ENCODE measurements around the gene MSI2.
A peak's percentile ranks its signal among the peaks of the same experiment; 100 is the strongest.

MSI2 gene

DNA sequence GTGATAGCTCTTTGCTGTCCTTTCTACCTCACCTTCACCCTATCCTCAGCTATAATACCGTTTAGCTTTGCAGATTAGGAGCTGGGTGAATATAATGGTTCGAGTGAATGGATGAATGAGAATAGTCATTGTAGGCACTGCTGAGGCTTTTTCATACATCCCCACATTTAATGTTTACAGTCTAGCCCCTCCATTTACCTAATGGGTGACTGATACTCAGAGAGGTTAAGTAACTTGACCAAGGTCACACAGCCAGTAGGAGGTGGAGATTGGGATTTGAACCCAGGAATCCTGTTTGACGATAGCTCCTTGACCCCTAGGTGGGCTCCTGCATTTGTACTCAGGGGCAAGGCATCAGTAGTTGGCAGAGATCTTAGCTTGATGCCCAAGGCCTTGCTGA lies 293.1 kb downstream of the MSI2 start:
- TF ChIP-seq BHLHE40 (IDR thresholded peaks at IDR 0.05; ENCODE audit: borderline replicate concordance) = no peak
- no peak for TF ChIP-seq HDGF (IDR thresholded peaks at IDR 0.05; ENCODE audit: borderline replicate concordance)
- TF ChIP-seq L3MBTL2 (conservative IDR thresholded peaks at IDR 0.05) = no peak
- no peak for TF ChIP-seq SP1 (IDR thresholded peaks at IDR 0.05)
- TF ChIP-seq NFRKB (IDR thresholded peaks at IDR 0.05) = no peak
- no peak for TF ChIP-seq FOXA1 (IDR thresholded peaks at IDR 0.05)
- TF ChIP-seq CTBP1 (IDR thresholded peaks at IDR 0.05; ENCODE audit: borderline replicate concordance) = no peak
- no peak for TF ChIP-seq FOXM1 (IDR thresholded peaks at IDR 0.05; ENCODE audit: borderline replicate concordance)
- no peak for TF ChIP-seq ARNT (IDR thresholded peaks at IDR 0.05)
- no peak for TF ChIP-seq ELF4 (IDR thresholded peaks at IDR 0.05)
- no peak for TF ChIP-seq LEF1 (IDR thresholded peaks at IDR 0.05; ENCODE audit: borderline replicate concordance)
- TF ChIP-seq ZNF384 (IDR thresholded peaks at IDR 0.05) = no peak
- TF ChIP-seq SUZ12 (IDR thresholded peaks at IDR 0.05) = no peak
- TF ChIP-seq PKNOX1 (IDR thresholded peaks at IDR 0.05) = no peak
- TF ChIP-seq TARDBP (IDR thresholded peaks at IDR 0.05) = no peak
- no peak for TF ChIP-seq FOXK2 (IDR thresholded peaks at IDR 0.05)
- CTCF ChIA-PET = interaction anchor here (0.9 to 1.8 kb wide), 4 partner anchors 48 to 306 kb away, joined by 3 to 5 read pairs (median 4); no protein-coding TSS in a partner anchor
- POLR2A ChIA-PET = no interaction called here
- DNase-seq (ENCODE audit: extremely low spot score) = no peak

DNA sequence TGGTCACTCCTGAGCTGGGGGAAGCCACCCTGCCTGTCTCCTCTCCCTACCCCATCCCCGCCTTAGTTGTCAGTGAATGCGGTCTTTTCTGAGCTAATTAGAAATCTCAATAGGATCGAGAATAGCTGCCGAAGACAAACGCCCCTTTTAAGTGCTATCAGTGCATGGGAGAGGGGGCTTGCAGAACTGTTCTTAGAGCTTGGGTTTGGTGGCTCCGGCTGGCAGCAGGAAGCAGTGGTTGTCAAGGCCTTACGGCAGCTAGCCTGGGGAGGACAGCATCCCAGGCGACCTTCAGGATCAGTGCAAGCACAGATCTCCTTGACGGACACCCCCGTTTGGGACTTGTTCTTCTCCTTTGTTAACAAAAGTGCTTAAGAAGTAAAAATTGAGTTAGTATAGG lies 293.7 kb downstream of the MSI2 start:
- no peak for DNase-seq (ENCODE audit: extremely low spot score)
- TF ChIP-seq SP1 (IDR thresholded peaks at IDR 0.05) (no peak), FOXA1 (IDR thresholded peaks at IDR 0.05) (no peak), TARDBP (IDR thresholded peaks at IDR 0.05) (no peak)
- CTCF ChIA-PET = interaction anchor here (0.6 to 1.8 kb wide), 6 partner anchors 8 to 307 kb away, joined by 3 to 5 read pairs (median 4); no protein-coding TSS in a partner anchor
- POLR2A ChIA-PET = no interaction called here

DNA sequence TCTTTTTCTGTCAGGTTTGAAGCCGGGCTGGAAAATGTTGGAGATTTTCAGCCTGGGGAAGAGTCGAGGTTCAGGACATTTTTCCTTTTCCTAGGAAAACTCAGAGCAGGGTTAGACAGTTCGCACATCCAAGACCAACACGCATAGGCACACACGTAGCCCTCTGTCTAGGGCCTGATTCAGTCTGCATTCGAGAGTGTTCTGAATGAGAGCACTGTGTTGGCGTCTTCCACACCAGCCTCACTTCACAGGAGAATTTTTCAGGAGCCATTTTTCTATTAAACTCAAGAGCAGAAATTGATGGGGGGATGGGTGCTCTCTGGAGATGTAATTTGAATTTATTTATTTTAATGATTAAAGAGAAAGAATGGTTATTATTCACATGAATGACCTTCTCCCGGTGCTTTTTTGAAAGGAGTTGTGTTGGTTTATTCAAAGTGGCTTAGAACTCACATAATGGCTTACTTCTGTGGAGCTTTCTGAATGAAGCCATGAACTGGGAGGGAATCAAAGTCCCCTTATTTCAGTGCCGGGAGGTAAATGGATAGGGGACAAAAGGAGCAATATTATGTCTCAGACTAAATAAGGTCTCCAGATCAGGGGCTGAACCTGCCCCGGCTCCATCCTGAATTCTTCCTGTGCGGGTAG lies 294.5 kb downstream of the MSI2 start:
- ChIA-PET CTCF (interaction anchor here (0.8 to 3.2 kb wide), 5 partner anchors 9 to 232 kb away, joined by 4 to 18 read pairs (median 4); no protein-coding TSS in a partner anchor), POLR2A (no interaction called here)
- no peak for DNase-seq (ENCODE audit: extremely low spot score)
- TF ChIP-seq ELF4 (IDR thresholded peaks at IDR 0.05) (no peak), ARNT (IDR thresholded peaks at IDR 0.05) (no peak), LEF1 (IDR thresholded peaks at IDR 0.05; ENCODE audit: borderline replicate concordance) (no peak), ZNF384 (IDR thresholded peaks at IDR 0.05) (no peak), BHLHE40 (IDR thresholded peaks at IDR 0.05; ENCODE audit: borderline replicate concordance) (no peak), NFRKB (IDR thresholded peaks at IDR 0.05) (no peak), SP1 (IDR thresholded peaks at IDR 0.05) (no peak), HDGF (IDR thresholded peaks at IDR 0.05; ENCODE audit: borderline replicate concordance) (no peak), TARDBP (IDR thresholded peaks at IDR 0.05) (no peak), FOXK2 (IDR thresholded peaks at IDR 0.05) (no peak), FOXM1 (IDR thresholded peaks at IDR 0.05; ENCODE audit: borderline replicate concordance) (no peak), PKNOX1 (IDR thresholded peaks at IDR 0.05) (no peak)

DNA sequence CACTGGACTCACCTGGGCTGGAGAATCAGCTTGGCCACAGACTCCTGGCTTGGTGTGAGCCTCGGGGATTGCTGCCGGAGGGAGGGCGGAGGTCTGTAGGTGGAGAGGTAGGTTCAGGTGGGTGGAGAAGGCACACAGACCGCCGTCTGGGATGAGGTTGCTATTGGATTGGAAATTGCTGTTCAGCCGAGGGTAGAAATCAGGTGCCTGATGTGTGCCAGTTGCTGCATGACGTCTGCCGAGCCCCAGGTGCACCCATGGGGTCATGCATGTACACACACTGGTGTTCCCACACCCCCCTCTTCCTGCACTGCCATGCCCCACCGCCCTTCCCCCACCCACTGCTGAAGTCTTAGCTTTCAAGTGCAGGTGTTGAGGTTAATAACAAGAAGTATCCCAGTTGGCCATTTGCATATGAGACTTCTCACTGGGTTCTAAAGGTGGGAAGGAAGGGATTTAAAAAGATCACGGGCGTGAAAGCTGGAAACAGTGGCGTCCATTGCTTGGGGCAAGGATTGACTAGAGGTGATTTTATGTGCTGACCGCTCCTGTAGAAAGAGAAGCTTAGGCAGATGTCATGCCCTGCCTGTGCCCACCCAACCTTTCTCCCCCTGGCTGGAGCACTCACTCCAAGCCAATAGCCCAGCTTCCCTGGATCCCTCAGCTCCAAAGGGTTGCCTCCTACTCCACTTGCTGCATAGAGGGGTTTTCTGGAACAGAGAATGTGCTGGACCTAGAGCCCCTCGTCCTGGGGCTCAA lies 295.2 kb downstream of the MSI2 start:
- no peak for TF ChIP-seq TARDBP (IDR thresholded peaks at IDR 0.05)
- no peak for TF ChIP-seq SUZ12 (IDR thresholded peaks at IDR 0.05)
- no peak for TF ChIP-seq FOXA1 (IDR thresholded peaks at IDR 0.05)
- TF ChIP-seq BHLHE40 (IDR thresholded peaks at IDR 0.05; ENCODE audit: borderline replicate concordance) = no peak
- no peak for TF ChIP-seq PKNOX1 (IDR thresholded peaks at IDR 0.05)
- no peak for TF ChIP-seq L3MBTL2 (conservative IDR thresholded peaks at IDR 0.05)
- TF ChIP-seq ELF4 (IDR thresholded peaks at IDR 0.05) = no peak
- TF ChIP-seq FOXK2 (IDR thresholded peaks at IDR 0.05) = no peak
- TF ChIP-seq ARNT (IDR thresholded peaks at IDR 0.05) = no peak
- TF ChIP-seq FOXM1 (IDR thresholded peaks at IDR 0.05; ENCODE audit: borderline replicate concordance) = no peak
- TF ChIP-seq HDGF (IDR thresholded peaks at IDR 0.05; ENCODE audit: borderline replicate concordance) = no peak
- POLR2A ChIA-PET = no interaction called here
- DNase-seq (ENCODE audit: extremely low spot score) = no peak
- CTCF ChIA-PET = interaction anchor here (0.9 to 3.2 kb wide), 3 partner anchors 10 to 119 kb away, joined by 4 to 18 read pairs (median 13); no protein-coding TSS in a partner anchor

GRCh38 chr17:57552114-57552624 lies 295.8 kb downstream of the MSI2 start:
- TF ChIP-seq NFRKB (IDR thresholded peaks at IDR 0.05) = no peak
- no peak for TF ChIP-seq FOXA1 (IDR thresholded peaks at IDR 0.05)
- TF ChIP-seq FOXK2 (IDR thresholded peaks at IDR 0.05) = no peak
- no peak for TF ChIP-seq SUZ12 (IDR thresholded peaks at IDR 0.05)
- TF ChIP-seq HDGF (IDR thresholded peaks at IDR 0.05; ENCODE audit: borderline replicate concordance) = no peak
- TF ChIP-seq SP1 (IDR thresholded peaks at IDR 0.05) = no peak
- TF ChIP-seq ARNT (IDR thresholded peaks at IDR 0.05) = no peak
- no peak for TF ChIP-seq ELF4 (IDR thresholded peaks at IDR 0.05)
- TF ChIP-seq TARDBP (IDR thresholded peaks at IDR 0.05) = no peak
- TF ChIP-seq CTBP1 (IDR thresholded peaks at IDR 0.05; ENCODE audit: borderline replicate concordance) = no peak
- TF ChIP-seq PKNOX1 (IDR thresholded peaks at IDR 0.05) = no peak
- TF ChIP-seq L3MBTL2 (conservative IDR thresholded peaks at IDR 0.05) = no peak
- CTCF ChIA-PET = interaction anchor here (0.9 to 3.2 kb wide), 7 partner anchors 8 to 119 kb away, joined by 3 to 18 read pairs (median 4); no protein-coding TSS in a partner anchor
- DNase-seq (ENCODE audit: extremely low spot score) = peak; percentile 71
- POLR2A ChIA-PET = no interaction called here

Data from HEK293T (cell line).